ENCODE data around the gene MYO10.

DNA sequence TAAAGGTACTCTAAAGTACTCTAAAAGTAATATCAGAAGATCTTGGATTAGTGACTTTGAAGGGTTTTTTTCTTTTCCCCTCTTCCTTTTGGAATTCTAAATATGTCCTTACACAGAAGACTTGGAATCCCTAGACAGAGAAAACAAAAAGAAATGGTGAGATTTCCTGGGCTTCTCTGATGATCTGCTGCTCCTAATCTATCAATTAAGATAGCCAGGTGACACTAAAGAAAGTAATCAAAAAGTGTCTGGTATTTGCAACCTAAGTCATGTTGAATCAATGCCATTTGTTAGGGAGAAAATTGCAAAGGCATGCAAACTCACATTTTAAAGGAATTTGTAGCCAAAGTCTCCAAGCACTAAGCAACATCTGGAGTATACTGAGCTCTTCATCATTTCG lies 29.5 kb upstream of the MYO10 start:
- TF ChIP-seq, protein P1, sequence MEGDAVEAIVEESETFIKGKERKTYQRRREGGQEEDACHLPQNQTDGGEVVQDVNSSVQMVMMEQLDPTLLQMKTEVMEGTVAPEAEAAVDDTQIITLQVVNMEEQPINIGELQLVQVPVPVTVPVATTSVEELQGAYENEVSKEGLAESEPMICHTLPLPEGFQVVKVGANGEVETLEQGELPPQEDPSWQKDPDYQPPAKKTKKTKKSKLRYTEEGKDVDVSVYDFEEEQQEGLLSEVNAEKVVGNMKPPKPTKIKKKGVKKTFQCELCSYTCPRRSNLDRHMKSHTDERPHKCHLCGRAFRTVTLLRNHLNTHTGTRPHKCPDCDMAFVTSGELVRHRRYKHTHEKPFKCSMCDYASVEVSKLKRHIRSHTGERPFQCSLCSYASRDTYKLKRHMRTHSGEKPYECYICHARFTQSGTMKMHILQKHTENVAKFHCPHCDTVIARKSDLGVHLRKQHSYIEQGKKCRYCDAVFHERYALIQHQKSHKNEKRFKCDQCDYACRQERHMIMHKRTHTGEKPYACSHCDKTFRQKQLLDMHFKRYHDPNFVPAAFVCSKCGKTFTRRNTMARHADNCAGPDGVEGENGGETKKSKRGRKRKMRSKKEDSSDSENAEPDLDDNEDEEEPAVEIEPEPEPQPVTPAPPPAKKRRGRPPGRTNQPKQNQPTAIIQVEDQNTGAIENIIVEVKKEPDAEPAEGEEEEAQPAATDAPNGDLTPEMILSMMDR (IDR thresholded peaks at IDR 0.05) = no peak
- TF ChIP-seq POLR2A (IDR thresholded peaks at IDR 0.05) = no peak
